GM19099 (cell line): ENCODE data around the gene PLOD2.

Experiments used
- POLR2A ChIP-seq: IDR thresholded peaks from 3 replicates; pipeline ENCODE4 v1.6.1; 2011; ENCODE audit warnings: low read depth; ENCODE audit not compliant: insufficient read length; ENCODE audit errors: extremely low read depth

The PLOD2 gene

GRCh38 chr3:146128939-146129338 lies 32.0 kb downstream of the PLOD2 start:
- TF ChIP-seq POLR2A: no peak

DNA sequence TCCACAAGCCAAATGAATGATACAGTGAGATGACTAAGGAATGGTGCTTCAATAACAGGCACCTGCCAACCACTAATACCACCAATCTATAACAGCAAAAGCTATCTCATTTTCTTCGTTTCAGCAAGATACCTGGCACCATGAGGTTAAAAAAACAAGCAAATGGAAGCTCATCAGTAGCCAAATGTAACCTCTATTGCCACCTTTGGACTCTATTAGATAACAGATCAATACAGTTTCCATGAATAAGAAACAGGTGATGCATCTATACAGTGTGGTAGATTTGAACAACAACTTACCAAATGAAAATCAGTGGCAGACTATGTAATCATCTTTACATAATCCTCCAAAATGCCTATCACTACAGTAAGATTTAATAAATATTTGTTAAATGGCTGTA lies 32.8 kb downstream of the PLOD2 start:
- no peak for TF ChIP-seq POLR2A

GRCh38 chr3:146125951-146126350 lies 35.0 kb downstream of the PLOD2 start:
- TF ChIP-seq POLR2A: no peak

DNA sequence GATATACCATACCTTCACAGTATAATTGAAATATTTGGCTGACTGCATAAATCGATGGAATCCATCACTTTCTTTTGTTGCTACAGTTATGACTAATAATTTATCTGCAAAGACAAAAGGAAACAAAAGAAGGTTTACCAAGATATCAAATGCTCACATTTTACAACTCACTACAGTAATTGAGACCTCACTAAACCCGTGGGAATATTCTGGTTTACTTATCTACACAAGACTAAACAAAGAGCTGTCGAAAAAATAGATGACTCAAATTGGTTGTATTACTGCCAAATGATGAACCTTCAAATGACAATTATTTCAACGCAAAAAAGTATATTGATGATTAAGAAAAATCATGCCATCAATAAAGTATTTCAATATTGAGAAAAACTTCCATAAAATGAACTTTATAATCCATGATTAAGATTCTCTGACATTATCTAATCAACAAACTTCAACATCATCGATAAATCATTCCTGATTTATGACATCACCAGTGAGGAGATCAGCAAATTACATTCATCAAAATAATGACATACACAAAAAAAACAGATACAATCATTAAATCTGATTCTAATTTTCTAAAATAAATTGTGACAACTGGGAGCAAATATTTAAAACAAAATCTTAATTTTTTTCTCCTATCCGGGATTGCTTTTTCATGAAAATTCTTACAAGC lies 36.7 kb downstream of the PLOD2 start:
- TF ChIP-seq POLR2A: no peak

GRCh38 chr3:146117406-146118285 lies 43.3 kb downstream of the PLOD2 start:
- no peak for TF ChIP-seq POLR2A

GRCh38 chr3:146115619-146116018 lies 45.4 kb downstream of the PLOD2 start:
- no peak for TF ChIP-seq POLR2A

DNA sequence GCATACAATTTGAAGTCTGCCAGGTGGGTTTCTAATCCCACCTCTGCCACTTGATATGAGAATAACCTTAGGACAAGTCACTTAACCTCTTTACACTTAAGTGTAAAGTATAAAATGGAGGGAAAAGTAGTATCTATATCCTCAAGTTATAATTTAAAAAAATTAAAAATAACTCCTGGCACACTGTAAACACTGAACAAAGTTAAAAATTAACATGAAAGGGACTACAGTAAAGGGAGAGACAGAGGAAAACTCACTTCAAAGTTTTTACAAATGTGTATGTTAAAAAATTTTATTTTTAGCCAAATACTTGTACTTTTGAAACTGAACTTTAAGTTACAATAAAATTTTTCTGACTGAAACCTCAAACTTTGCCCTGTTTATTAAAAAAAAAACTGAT lies 49.6 kb downstream of the PLOD2 start:
- TF ChIP-seq POLR2A: no peak

DNA sequence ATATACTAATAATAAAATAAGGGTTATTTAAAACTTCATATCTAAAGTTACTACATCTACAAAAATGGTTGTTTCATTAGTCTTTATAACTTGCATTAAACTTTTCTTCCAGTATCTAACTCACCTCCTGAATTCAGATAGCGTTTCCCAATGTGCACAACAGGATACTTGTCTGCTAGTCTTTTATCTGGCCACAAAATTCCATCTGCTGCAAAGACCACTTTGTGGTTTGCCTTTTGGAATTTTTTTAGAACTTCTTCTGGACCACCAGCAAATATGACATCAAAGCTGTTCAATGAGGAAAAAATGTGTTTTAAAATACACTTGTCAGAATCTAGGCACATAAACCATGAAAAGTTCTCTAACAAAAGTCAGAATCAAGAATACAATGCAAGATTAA lies 50.8 kb downstream of the PLOD2 start:
- no peak for TF ChIP-seq POLR2A

DNA sequence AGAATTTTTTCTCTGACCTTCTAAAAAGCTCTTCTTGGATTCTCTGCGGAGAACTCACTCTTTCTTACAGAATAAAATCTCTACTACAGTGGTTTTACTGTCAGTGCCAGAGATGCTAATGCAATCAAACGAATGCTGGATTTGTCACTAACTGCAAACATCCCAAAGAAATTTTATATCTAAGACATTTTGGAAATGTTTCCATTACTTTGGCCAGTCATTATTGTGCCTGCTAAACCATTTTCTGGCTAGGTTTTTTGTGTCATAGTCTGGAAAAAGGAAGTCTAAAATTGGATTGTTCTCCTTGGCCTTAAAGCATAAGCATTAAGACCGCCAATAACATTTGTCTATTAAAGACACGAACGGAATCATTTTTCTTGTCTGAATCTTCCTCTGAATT lies 54.0 kb downstream of the PLOD2 start:
- no peak for TF ChIP-seq POLR2A

- TF ChIP-seq POLR2A: no peak
Observed at GRCh38 chr3:146104068-146104467, 56.9 kb downstream of the PLOD2 start.

DNA sequence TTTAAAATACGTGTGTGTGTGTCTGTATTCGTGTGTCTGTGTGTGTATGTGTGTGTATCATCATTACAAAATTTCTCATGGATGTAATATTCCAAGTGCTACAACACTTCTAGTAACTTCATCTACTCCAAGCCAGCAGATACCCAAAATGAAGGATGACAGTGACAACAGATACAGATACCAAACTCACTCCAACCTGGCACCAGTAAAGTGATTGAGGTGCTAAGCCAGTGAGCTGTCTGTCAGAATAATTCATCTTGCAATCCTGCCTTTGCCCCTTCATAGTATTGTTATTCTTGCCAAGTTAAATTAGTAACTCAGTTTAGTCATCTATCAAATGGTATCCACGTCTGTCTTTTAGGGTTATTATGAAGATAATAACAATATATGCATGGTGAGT lies 58.1 kb downstream of the PLOD2 start:
- TF ChIP-seq POLR2A: no peak

- no peak for TF ChIP-seq POLR2A
Observed at GRCh38 chr3:146101538-146101937, 59.4 kb downstream of the PLOD2 start.

DNA sequence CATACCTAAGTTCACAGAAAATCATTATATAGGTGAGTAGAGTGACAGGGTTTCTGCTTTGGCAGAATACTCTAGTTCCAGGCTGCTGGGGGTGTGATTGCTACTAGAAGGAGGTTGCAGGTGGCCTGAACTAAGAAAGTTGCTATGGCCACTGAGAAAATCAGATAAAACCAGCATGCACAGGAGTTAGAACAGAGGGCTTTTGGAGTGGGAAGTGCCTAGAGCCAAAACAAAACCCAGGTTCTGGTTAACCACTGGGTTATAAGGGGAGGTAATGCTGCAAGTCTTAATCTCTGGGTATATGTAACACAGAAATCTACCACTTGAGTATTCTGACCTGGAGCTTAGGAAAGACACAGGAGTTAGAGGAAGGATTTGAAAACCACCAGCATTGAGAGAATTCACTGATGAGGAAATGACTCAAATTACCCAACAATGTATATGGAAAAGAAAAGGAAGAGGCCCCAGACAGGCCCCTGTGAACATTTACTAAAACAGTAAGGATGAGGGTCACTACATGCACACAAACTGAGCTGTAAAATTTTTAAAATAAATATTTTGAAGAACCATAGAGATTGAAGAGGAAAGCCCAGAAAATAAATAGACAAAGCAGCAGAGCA lies 60.0 kb downstream of the PLOD2 start:
- no peak for TF ChIP-seq POLR2A

DNA sequence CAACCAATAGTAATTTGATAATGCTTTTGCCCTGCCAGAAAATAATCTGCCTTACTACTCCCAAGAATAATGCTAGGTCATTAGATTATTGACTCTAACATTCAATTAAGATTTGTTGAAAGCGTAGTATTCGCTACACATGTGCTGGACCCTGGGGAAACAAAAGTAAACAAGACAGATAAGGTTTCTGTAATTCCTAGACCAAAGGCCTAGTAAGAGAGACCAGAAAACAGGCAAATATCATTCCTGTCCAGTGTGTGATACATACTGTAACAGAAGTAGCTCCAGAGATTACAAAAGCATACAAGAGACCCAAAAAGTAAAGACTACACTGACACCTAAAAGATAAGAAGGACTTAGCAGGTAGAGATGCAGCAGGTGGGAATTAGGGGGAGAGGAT lies 60.8 kb downstream of the PLOD2 start:
- TF ChIP-seq POLR2A: no peak

GRCh38 chr3:146099316-146099715 lies 61.7 kb downstream of the PLOD2 start:
- TF ChIP-seq POLR2A: no peak

DNA sequence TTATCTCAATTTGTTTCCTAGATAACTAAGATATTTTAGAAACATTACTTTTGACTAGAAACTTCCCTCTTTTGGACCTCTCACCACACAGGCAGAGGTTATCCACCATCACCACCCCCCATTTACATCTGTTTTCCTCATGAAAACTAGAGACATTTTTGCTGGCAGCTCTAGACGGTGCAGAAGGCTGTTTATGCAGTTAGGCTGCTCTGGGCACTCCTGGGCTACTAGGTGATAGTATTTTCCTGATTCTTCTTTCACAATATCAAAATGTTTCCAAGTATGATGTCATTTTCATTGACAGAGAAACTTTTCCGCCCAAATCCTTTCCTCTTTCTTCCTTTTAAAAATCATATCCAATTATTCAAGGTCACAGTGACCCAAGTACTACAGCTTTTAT lies 67.1 kb downstream of the PLOD2 start:
- TF ChIP-seq POLR2A: no peak
